ENCODE measurements around the gene HS2ST1. TPM values are rescaled to one million over a fixed set of nuclear protein-coding genes. Genes with fewer than 3 reads are reported as not detected.

HS2ST1 gene
- total and polyA plus RNA-seq, 10 of the 15 experiments (the other 5 are each of a cell fraction or from before 2014, with no cell fraction given), result 5.4 to 30.8 (median 18.6) TPM

DNA sequence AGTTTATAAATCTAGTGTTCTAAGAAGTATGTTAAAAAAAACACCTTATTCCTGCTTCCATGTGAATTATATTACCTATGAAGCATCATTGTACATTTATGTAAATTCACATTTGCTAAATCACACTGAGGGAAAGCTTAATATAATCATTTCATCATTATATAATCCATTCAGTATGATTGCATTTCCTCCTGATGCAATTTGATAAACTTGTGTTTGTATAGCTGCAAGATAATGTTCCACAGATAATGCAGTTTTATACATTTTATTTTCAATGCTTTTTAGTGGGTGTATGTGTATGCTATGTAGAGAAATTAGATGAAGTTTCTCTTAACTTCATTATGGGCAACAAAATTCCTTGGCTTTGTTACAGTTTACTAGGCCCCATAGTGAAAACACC lies 79.6 kb downstream of the HS2ST1 start:
- DNase-seq (ENCODE audit: low read depth, low spot score), result no peak
- Histone ChIP-seq H3K27ac (ENCODE audit: control insufficient read depth, insufficient read depth) (no peak overlapping the region), H3K27me3 (replicated peaks in 1 of 2; ENCODE audit: control insufficient read depth in 2 of 2, insufficient read depth in 2 of 2, low read length in 1 of 2) (no peaks in the 10 kb centered on the region), H3K4me2 (ENCODE audit: control insufficient read depth, insufficient read depth) (no peak overlapping the region), H3K79me2 (ENCODE audit: control insufficient read depth, insufficient read depth, low read length) (no peaks in the 10 kb centered on the region; the same call in none of the 2 replicates), H3K4me3 (no peak overlapping the region), H2AFZ (ENCODE audit: control insufficient read depth, low read depth, low read length) (no peak overlapping the region), H3K36me3 (ENCODE audit: control insufficient read depth in 2 of 2, insufficient read depth in 2 of 2, low read length in 1 of 2) (no peaks in the 10 kb centered on the region), H4K20me1 (ENCODE audit: control insufficient read depth, insufficient read depth) (no peaks in the 10 kb centered on the region), H3K9me3 (replicated peaks; ENCODE audit: control insufficient read depth, insufficient read depth, low read length) (no peaks in the 10 kb centered on the region), H3K9ac (ENCODE audit: control insufficient read depth, insufficient read depth, low read length) (no peak overlapping the region), H3K4me1 (ENCODE audit: control insufficient read depth, insufficient read depth, low read length) (no peaks in the 10 kb centered on the region)
- RAD21 ChIA-PET (ENCODE audit: unreplicated experiment), result no interaction called here
- SMC1A ChIA-PET (ENCODE audit: uncharacterized antibody, unreplicated experiment), result interaction anchor here (0.9 to 1.4 kb wide), 4 partner anchors 14 to 18 kb away, joined by 3 to 5 read pairs (median 4); no protein-coding TSS in a partner anchor
- CTCF ChIA-PET, result interaction anchor here (1.0 to 2.3 kb wide), 2 partner anchors 18 to 91 kb away, joined by 3 to 6 read pairs; no protein-coding TSS in a partner anchor
- BruUV-seq (replicated peaks), result no TSS peak
- in situ Hi-C loops (cut with MboI), result no loop called here
- POLR2A ChIA-PET, result no interaction called here
- FAIRE-seq, result no peak
- no peak for ATAC-seq
- TF ChIP-seq, protein P1, sequence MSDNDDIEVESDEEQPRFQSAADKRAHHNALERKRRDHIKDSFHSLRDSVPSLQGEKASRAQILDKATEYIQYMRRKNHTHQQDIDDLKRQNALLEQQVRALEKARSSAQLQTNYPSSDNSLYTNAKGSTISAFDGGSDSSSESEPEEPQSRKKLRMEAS (IDR thresholded peaks at IDR 0.05; ENCODE audit: low read depth, low read length), result no peak
- TF ChIP-seq EGR1 (IDR thresholded peaks at IDR 0.05; ENCODE audit: borderline replicate concordance in 1 of 2, low read depth in 2 of 2, low read length in 2 of 2), result no peak
- TF ChIP-seq, protein P2, sequence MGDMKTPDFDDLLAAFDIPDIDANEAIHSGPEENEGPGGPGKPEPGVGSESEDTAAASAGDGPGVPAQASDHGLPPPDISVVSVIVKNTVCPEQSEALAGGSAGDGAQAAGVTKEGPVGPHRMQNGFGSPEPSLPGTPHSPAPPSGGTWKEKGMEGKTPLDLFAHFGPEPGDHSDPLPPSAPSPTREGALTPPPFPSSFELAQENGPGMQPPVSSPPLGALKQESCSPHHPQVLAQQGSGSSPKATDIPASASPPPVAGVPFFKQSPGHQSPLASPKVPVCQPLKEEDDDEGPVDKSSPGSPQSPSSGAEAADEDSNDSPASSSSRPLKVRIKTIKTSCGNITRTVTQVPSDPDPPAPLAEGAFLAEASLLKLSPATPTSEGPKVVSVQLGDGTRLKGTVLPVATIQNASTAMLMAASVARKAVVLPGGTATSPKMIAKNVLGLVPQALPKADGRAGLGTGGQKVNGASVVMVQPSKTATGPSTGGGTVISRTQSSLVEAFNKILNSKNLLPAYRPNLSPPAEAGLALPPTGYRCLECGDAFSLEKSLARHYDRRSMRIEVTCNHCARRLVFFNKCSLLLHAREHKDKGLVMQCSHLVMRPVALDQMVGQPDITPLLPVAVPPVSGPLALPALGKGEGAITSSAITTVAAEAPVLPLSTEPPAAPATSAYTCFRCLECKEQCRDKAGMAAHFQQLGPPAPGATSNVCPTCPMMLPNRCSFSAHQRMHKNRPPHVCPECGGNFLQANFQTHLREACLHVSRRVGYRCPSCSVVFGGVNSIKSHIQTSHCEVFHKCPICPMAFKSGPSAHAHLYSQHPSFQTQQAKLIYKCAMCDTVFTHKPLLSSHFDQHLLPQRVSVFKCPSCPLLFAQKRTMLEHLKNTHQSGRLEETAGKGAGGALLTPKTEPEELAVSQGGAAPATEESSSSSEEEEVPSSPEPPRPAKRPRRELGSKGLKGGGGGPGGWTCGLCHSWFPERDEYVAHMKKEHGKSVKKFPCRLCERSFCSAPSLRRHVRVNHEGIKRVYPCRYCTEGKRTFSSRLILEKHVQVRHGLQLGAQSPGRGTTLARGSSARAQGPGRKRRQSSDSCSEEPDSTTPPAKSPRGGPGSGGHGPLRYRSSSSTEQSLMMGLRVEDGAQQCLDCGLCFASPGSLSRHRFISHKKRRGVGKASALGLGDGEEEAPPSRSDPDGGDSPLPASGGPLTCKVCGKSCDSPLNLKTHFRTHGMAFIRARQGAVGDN (IDR thresholded peaks at IDR 0.05), result no peak
- TF ChIP-seq FOS (IDR thresholded peaks at IDR 0.05; ENCODE audit: borderline replicate concordance, extremely low read depth, insufficient read length), result no peak
- TF ChIP-seq MTA3 (IDR thresholded peaks at IDR 0.05; ENCODE audit: borderline replicate concordance, low read length), result no peak
- TF ChIP-seq LARP7 (IDR thresholded peaks at IDR 0.05), result no peak
- no peak for TF ChIP-seq IKZF1 (conservative IDR thresholded peaks at IDR 0.05)
- TF ChIP-seq, protein P3, sequence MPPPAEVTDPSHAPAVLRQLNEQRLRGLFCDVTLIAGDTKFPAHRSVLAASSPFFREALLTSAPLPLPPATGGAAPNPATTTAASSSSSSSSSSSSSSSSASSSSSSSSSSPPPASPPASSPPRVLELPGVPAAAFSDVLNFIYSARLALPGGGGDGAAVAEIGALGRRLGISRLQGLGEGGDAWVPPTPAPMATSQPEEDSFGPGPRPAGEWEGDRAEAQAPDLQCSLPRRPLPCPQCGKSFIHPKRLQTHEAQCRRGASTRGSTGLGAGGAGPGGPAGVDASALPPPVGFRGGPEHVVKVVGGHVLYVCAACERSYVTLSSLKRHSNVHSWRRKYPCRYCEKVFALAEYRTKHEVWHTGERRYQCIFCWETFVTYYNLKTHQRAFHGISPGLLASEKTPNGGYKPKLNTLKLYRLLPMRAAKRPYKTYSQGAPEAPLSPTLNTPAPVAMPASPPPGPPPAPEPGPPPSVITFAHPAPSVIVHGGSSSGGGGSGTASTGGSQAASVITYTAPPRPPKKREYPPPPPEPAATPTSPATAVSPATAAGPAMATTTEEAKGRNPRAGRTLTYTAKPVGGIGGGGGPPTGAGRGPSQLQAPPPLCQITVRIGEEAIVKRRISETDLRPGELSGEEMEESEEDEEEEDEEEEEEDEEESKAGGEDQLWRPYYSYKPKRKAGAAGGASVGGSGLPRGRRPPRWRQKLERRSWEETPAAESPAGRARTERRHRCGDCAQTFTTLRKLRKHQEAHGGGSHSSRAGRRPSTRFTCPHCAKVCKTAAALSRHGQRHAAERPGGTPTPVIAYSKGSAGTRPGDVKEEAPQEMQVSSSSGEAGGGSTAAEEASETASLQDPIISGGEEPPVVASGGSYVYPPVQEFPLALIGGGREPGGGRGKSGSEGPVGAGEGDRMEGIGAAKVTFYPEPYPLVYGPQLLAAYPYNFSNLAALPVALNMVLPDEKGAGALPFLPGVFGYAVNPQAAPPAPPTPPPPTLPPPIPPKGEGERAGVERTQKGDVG (CRISPR knock-in tag; IDR thresholded peaks at IDR 0.05), result no peak
- TF ChIP-seq EED (IDR thresholded peaks at IDR 0.05; ENCODE audit: low read depth), result no peak
- TF ChIP-seq POLR2AphosphoS2 (IDR thresholded peaks at IDR 0.05; ENCODE audit: low read depth, low read length), result no peak
- no peak for TF ChIP-seq RCOR1 (conservative IDR thresholded peaks at IDR 0.05; ENCODE audit: low read depth, low read length)
- TF ChIP-seq YBX1 (IDR thresholded peaks at IDR 0.05), result no peak
- TF ChIP-seq, protein P4, sequence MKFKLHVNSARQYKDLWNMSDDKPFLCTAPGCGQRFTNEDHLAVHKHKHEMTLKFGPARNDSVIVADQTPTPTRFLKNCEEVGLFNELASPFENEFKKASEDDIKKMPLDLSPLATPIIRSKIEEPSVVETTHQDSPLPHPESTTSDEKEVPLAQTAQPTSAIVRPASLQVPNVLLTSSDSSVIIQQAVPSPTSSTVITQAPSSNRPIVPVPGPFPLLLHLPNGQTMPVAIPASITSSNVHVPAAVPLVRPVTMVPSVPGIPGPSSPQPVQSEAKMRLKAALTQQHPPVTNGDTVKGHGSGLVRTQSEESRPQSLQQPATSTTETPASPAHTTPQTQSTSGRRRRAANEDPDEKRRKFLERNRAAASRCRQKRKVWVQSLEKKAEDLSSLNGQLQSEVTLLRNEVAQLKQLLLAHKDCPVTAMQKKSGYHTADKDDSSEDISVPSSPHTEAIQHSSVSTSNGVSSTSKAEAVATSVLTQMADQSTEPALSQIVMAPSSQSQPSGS (IDR thresholded peaks at IDR 0.05; ENCODE audit: low read length), result no peak
- TF ChIP-seq ZNF622 (IDR thresholded peaks at IDR 0.05), result no peak
- TF ChIP-seq NFYA (IDR thresholded peaks at IDR 0.05; ENCODE audit: borderline replicate concordance, low read depth, low read length), result no peak
- TF ChIP-seq NFXL1 (IDR thresholded peaks at IDR 0.05; ENCODE audit: borderline replicate concordance), result no peak
- TF ChIP-seq EZH2 (IDR thresholded peaks at IDR 0.05; ENCODE audit: borderline replicate concordance, control insufficient read depth, low read depth, low read length), result no peak
- TF ChIP-seq CREM (IDR thresholded peaks at IDR 0.05; ENCODE audit: low read depth), result no peak
- intact Hi-C loops (cut with micrococcal nuclease; ENCODE audit: unreplicated experiment), result no loop called here
